ENCODE data around the gene OGFOD3.

DNA sequence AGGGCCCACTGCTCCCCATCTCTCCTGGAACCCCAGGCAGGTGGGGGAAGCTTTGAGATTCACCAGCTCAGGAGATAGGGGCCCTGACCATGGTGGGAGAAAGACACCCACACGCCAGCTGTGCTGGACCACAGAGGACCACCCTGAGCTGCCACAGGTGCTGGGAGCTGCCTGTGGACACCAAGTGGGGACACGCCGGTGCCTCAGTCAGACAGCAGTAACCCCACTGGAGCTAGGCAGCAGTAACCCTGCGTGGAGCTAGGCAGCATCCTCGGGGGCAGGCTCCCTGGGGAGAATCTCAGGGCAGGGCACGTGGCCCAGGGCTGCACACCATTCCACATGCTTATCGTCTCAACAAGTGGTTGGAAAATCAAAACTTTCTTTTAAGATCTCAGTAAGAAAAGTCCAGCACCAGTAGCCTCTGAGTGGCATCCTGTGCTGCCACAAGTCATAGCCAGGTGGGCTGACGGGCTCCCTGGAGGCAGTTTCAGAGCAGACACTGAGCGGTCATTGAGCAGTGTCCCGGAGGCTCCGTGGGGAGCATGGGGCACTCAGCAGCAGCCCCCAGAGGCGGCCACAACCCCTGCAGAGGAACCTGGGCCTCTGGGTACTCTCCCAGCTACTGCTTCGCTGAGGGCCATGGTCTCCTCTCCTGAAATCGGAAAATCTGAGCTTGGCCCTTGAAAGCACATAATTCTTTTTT is 8.2 kb downstream of the OGFOD3 start:
- TF ChIP-seq, protein P1, sequence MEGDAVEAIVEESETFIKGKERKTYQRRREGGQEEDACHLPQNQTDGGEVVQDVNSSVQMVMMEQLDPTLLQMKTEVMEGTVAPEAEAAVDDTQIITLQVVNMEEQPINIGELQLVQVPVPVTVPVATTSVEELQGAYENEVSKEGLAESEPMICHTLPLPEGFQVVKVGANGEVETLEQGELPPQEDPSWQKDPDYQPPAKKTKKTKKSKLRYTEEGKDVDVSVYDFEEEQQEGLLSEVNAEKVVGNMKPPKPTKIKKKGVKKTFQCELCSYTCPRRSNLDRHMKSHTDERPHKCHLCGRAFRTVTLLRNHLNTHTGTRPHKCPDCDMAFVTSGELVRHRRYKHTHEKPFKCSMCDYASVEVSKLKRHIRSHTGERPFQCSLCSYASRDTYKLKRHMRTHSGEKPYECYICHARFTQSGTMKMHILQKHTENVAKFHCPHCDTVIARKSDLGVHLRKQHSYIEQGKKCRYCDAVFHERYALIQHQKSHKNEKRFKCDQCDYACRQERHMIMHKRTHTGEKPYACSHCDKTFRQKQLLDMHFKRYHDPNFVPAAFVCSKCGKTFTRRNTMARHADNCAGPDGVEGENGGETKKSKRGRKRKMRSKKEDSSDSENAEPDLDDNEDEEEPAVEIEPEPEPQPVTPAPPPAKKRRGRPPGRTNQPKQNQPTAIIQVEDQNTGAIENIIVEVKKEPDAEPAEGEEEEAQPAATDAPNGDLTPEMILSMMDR (conservative IDR thresholded peaks at IDR 0.05): no peak
- TF ChIP-seq ZFX (IDR thresholded peaks at IDR 0.05): no peak

Data from C4-2B (cell line).